Measurements from ENCODE around the gene FAM90A26.
"Not testable (repeated sequence)": the region's sequence is repeated elsewhere in the genome, so short reads cannot be mapped to it uniquely, and the experiment has no call there.

Gene FAM90A26

GRCh38 chr4:9224596-9224995 is 54.4 kb downstream of the FAM90A26 start, which contains the start of gene USP17L13:
Gene USP17L13 (plus strand): TSS chr4:9224896. CDS start chr4:9224896, 0 bp downstream.
- H3K9me3 ChIP-seq (ENCODE audit: insufficient read depth, low read length); H4K20me1 ChIP-seq (ENCODE audit: low read depth, low read length); H3K27me3 ChIP-seq (ENCODE audit: low read length); H3K36me3 ChIP-seq (ENCODE audit: low read length); H3K4me2 ChIP-seq (ENCODE audit: low read depth, low read length, poor library complexity, severe bottlenecking); H3F3A ChIP-seq (ENCODE audit: insufficient read depth); H3K9ac ChIP-seq (ENCODE audit: low read length); H3K79me2 ChIP-seq (ENCODE audit: insufficient read depth, low read length); H3K27ac ChIP-seq (ENCODE audit: low read depth, low read length); H3K9me2 ChIP-seq (replicated peaks; ENCODE audit: insufficient read depth, low read length); H3K4me3 ChIP-seq (ENCODE audit: insufficient read depth, low read length, poor library complexity, severe bottlenecking); H2AFZ ChIP-seq (ENCODE audit: low read depth, low read length, severe bottlenecking): not testable (repeated sequence)
